ENCODE results near the gene LOC101059915.

Gene LOC101059915

GRCh38 chrX:71659959-71660358 lies 7.4 kb upstream of the LOC101059915 start:
- H3K9me1 ChIP-seq (ENCODE audit: control insufficient read depth, extremely low read depth, insufficient read depth, low read length) = no peaks in the 10 kb centered on the region
- no peak overlapping the region for H3K9ac ChIP-seq (ENCODE audit: control insufficient read depth, extremely low read depth, insufficient read depth, low read length)
- no peak overlapping the region for H3K27ac ChIP-seq (ENCODE audit: control insufficient read depth, insufficient read depth, low read length)
- no peaks in the 10 kb centered on the region for H3K36me3 ChIP-seq (ENCODE audit: control insufficient read depth in 2 of 2, extremely low read depth in 1 of 2, insufficient read depth in 2 of 2, low read length in 2 of 2)
- DNase-seq (ENCODE audit: low read depth, low spot score) (no peak), FAIRE-seq (no peak)
- H3K27me3 ChIP-seq (ENCODE audit: control insufficient read depth, extremely low read depth, insufficient read depth, low read length) = no peaks in the 10 kb centered on the region
- dilution Hi-C loops (cut with MboI; ENCODE audit: extremely low pct_ligation_motif_present, low sequenced_read_pairs) = no loop called here
- H3K9me3 ChIP-seq (ENCODE audit: control insufficient read depth, low read depth, low read length) = no peaks in the 10 kb centered on the region
- H3K4me2 ChIP-seq (ENCODE audit: control insufficient read depth, extremely low read depth, insufficient read depth, low read depth, low read length) = no peak overlapping the region
- no peaks in the 10 kb centered on the region for H3K79me2 ChIP-seq (ENCODE audit: control insufficient read depth, insufficient read depth, low read length)
- H3K4me3 ChIP-seq (ENCODE audit: control insufficient read depth in 2 of 3, extremely low read depth in 1 of 3, insufficient read depth in 2 of 3, low read depth in 1 of 3, low read length in 3 of 3) = no peak overlapping the region
- H2AFZ ChIP-seq (ENCODE audit: control insufficient read depth, low read length) = no peak overlapping the region
- TF ChIP-seq EZH2 (IDR thresholded peaks at IDR 0.05; ENCODE audit: low read length) = no peak
- TF ChIP-seq, protein P1, sequence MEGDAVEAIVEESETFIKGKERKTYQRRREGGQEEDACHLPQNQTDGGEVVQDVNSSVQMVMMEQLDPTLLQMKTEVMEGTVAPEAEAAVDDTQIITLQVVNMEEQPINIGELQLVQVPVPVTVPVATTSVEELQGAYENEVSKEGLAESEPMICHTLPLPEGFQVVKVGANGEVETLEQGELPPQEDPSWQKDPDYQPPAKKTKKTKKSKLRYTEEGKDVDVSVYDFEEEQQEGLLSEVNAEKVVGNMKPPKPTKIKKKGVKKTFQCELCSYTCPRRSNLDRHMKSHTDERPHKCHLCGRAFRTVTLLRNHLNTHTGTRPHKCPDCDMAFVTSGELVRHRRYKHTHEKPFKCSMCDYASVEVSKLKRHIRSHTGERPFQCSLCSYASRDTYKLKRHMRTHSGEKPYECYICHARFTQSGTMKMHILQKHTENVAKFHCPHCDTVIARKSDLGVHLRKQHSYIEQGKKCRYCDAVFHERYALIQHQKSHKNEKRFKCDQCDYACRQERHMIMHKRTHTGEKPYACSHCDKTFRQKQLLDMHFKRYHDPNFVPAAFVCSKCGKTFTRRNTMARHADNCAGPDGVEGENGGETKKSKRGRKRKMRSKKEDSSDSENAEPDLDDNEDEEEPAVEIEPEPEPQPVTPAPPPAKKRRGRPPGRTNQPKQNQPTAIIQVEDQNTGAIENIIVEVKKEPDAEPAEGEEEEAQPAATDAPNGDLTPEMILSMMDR (optimal IDR thresholded peaks at IDR 0.05 in 1 of 3, IDR thresholded peaks at IDR 0.05 in 1 of 3, conservative IDR thresholded peaks at IDR 0.05 in 1 of 3; ENCODE audit: extremely low read depth in 1 of 3, insufficient read depth in 2 of 3, low read length in 3 of 3) = no peak
- H3K4me1 ChIP-seq (ENCODE audit: control insufficient read depth, extremely low read depth, insufficient read depth, low read length) = peaks cover 13% of the 10 kb centered on the region
- peaks cover 5% of the 10 kb centered on the region for H4K20me1 ChIP-seq (ENCODE audit: control insufficient read depth, extremely low read depth, insufficient read depth, low read length)

DNA sequence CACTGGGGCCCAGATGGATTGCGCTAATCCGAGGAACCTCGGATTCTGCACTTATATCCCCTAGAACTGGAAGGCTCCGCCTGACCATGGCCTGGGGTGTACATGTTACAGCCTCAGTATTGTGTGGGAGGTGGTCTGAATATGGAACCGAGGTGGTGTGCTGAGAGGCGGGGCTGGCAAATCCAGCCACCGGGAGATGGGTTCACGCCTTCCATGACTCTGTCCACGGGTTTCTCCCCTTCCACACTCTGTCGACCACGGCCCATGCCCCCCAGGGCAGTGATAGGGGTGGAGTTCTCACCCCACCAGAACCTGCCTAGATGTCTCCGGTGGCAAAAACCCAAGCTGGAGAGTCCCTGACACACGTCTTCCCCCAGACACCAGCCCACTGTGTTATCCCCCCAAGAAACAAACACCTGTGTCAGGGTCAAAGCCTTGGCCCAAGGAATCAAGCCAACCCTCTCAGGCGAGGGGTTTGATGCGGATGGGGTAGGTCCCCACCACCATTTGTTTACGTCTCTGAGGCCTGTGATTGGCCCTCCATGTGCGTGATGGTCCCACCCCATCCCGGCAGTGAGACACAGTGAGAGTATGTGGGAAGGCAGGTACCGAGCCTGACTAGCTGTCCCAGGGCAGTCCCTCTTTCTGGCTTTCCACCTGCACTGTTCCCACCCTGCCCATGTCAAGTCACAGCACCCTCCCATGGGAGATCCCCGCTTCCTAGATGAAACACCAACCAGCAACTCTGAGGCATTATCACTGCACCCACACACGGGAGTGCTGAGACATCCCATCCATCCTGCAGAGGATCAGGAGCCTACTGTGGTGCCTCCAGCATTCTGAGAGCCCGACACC lies 6.6 kb upstream of the LOC101059915 start:
- no peak overlapping the region for H3K4me2 ChIP-seq (ENCODE audit: control insufficient read depth, extremely low read depth, insufficient read depth, low read depth, low read length)
- no peaks in the 10 kb centered on the region for H3K79me2 ChIP-seq (ENCODE audit: control insufficient read depth, insufficient read depth, low read length)
- DNase-seq (ENCODE audit: low read depth, low spot score) (no peak), FAIRE-seq (no peak)
- no peaks in the 10 kb centered on the region for H3K36me3 ChIP-seq (ENCODE audit: control insufficient read depth in 2 of 2, extremely low read depth in 1 of 2, insufficient read depth in 2 of 2, low read length in 2 of 2)
- dilution Hi-C loops (cut with MboI; ENCODE audit: extremely low pct_ligation_motif_present, low sequenced_read_pairs) = no loop called here
- H3K9me3 ChIP-seq (ENCODE audit: control insufficient read depth, low read depth, low read length) = no peaks in the 10 kb centered on the region
- H3K27ac ChIP-seq (ENCODE audit: control insufficient read depth, insufficient read depth, low read length) = no peak overlapping the region
- peaks cover 13% of the 10 kb centered on the region for H3K4me1 ChIP-seq (ENCODE audit: control insufficient read depth, extremely low read depth, insufficient read depth, low read length)
- peaks cover 5% of the 10 kb centered on the region for H4K20me1 ChIP-seq (ENCODE audit: control insufficient read depth, extremely low read depth, insufficient read depth, low read length)
- H3K9me1 ChIP-seq (ENCODE audit: control insufficient read depth, extremely low read depth, insufficient read depth, low read length) = no peaks in the 10 kb centered on the region
- H3K4me3 ChIP-seq (ENCODE audit: control insufficient read depth in 2 of 3, extremely low read depth in 1 of 3, insufficient read depth in 2 of 3, low read depth in 1 of 3, low read length in 3 of 3) = no peak overlapping the region
- TF ChIP-seq, protein P1 (optimal IDR thresholded peaks at IDR 0.05 in 1 of 3, IDR thresholded peaks at IDR 0.05 in 1 of 3, conservative IDR thresholded peaks at IDR 0.05 in 1 of 3; ENCODE audit: extremely low read depth in 1 of 3, insufficient read depth in 2 of 3, low read length in 3 of 3) = no peak
- TF ChIP-seq EZH2 (IDR thresholded peaks at IDR 0.05; ENCODE audit: low read length) = no peak
- no peak overlapping the region for H3K9ac ChIP-seq (ENCODE audit: control insufficient read depth, extremely low read depth, insufficient read depth, low read length)
- H3K27me3 ChIP-seq (ENCODE audit: control insufficient read depth, extremely low read depth, insufficient read depth, low read length) = no peaks in the 10 kb centered on the region
- no peak overlapping the region for H2AFZ ChIP-seq (ENCODE audit: control insufficient read depth, low read length)
